ENCODE measurements around the gene SPINK5.

SPINK5 gene

DNA sequence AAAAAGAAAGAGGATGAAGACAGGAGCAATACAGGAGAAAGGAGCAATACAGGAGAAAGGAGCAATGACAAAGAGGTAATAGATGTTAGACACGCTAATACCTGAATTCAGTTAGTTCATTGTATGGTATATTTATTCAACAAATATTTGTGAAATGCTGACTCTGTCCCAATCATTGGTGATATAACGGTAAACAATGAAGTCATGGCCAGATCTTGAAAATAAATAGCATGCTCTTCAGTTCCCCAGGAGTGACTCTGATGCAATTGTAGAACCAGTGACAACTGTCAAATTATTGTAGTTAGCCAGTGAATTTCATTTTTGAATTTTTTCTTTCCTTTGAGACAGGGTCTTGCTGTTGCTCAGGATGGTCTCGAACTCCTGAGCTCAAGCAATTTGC is 56.5 kb downstream of the SPINK5 start:
- TF ChIP-seq, protein P1, sequence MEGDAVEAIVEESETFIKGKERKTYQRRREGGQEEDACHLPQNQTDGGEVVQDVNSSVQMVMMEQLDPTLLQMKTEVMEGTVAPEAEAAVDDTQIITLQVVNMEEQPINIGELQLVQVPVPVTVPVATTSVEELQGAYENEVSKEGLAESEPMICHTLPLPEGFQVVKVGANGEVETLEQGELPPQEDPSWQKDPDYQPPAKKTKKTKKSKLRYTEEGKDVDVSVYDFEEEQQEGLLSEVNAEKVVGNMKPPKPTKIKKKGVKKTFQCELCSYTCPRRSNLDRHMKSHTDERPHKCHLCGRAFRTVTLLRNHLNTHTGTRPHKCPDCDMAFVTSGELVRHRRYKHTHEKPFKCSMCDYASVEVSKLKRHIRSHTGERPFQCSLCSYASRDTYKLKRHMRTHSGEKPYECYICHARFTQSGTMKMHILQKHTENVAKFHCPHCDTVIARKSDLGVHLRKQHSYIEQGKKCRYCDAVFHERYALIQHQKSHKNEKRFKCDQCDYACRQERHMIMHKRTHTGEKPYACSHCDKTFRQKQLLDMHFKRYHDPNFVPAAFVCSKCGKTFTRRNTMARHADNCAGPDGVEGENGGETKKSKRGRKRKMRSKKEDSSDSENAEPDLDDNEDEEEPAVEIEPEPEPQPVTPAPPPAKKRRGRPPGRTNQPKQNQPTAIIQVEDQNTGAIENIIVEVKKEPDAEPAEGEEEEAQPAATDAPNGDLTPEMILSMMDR (IDR thresholded peaks at IDR 0.05; ENCODE audit: low read depth, low read length, missing control alignments): no peak
- H3K4me3 ChIP-seq (replicated peaks; ENCODE audit: low read depth, low read length): no peak overlapping the region
- DNase-seq (ENCODE audit: extremely low read depth, low read depth): no peak

- no peak overlapping the region for H3K4me3 ChIP-seq (replicated peaks; ENCODE audit: low read depth, low read length)
- no peak for DNase-seq (ENCODE audit: extremely low read depth, low read depth)
- TF ChIP-seq, protein P1 (IDR thresholded peaks at IDR 0.05; ENCODE audit: low read depth, low read length, missing control alignments): no peak
These were observed 61.9 kb downstream of the SPINK5 start for GRCh38 chr5:148125641-148126040.

- TF ChIP-seq, protein P1 (IDR thresholded peaks at IDR 0.05; ENCODE audit: low read depth, low read length, missing control alignments): no peak
- H3K4me3 ChIP-seq (replicated peaks; ENCODE audit: low read depth, low read length): no peak overlapping the region
These were observed 71.6 kb downstream of the SPINK5 start for GRCh38 chr5:148135091-148136048.

DNA sequence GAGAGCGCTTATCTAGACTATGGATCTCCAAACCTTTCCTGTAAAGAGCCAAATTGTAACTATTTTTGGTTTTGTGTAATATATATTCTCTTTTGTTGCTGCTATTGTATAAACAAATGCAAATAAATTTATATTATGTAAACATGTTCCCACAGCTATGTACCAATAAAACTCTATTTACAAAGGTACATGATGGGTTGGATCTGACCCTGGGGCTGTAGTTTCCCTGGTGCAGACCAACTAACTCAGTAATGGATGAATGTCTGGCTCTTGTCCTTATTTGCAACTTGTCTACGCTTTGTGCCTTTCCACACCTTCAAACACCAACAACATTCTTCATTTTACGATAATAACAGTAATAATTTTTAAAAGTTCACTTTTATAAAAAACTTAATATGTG is 77.1 kb downstream of the SPINK5 start:
- DNase-seq (ENCODE audit: extremely low read depth, low read depth): no peak
- TF ChIP-seq, protein P1 (IDR thresholded peaks at IDR 0.05; ENCODE audit: low read depth, low read length, missing control alignments): no peak
- H3K4me3 ChIP-seq (replicated peaks; ENCODE audit: low read depth, low read length): no peak overlapping the region

More at GRCh38 chr5:148135091-148136048, 71.6 kb downstream of the SPINK5 start:
- DNase-seq (ENCODE audit: extremely low read depth, low read depth): no peak

GRCh38 chr5:148141645-148142044 is 77.9 kb downstream of the SPINK5 start:
- no peak for DNase-seq (ENCODE audit: extremely low read depth, low read depth)
- TF ChIP-seq, protein P1 (IDR thresholded peaks at IDR 0.05; ENCODE audit: low read depth, low read length, missing control alignments): no peak
- no peak overlapping the region for H3K4me3 ChIP-seq (replicated peaks; ENCODE audit: low read depth, low read length)

DNA sequence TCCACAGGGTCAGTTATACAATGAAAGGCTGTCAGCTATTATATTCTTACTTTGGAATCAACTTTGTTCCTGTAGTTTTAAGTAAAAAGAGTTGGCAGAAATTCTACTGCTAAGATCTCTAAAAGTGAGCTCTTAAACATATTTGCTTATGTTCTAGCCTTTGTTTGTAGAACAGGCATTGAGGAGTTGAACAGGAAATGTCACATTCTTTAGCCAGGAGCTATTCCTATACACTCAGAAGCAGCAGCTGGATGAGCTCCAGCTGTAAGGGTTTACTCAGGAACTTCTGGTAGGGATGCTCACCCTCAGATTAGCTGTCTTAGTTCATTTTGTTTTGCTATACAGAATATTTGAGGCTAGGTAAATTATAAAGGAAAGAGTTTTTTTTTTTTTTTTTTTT is 82.1 kb downstream of the SPINK5 start:
- no peak overlapping the region for H3K4me3 ChIP-seq (replicated peaks; ENCODE audit: low read depth, low read length)
- no peak for DNase-seq (ENCODE audit: extremely low read depth, low read depth)
- TF ChIP-seq, protein P1 (IDR thresholded peaks at IDR 0.05; ENCODE audit: low read depth, low read length, missing control alignments): no peak
